Breast epithelium (tissue), 4 donors: ENCODE data around the gene EIF4G3. TPM values are rescaled to one million over a fixed set of nuclear protein-coding genes. Genes with fewer than 3 reads are reported as not detected.

ENCODE experiments used
- DNase-seq, 2 donors: peaks; one replicate each; pipeline ENCODE4 v3.0.0-alpha.2; 2019; ENCODE audit warnings: low spot score in 2 of 2
- H3K27ac ChIP-seq, 2 donors: fragments of 200-600 bp; sonication (generic) in 1 of 2; one replicate each; pipeline ENCODE4 v1.5.1; 2016 to 2019; ENCODE audit warnings: mild to moderate bottlenecking in 1 of 2
- H3K27me3 ChIP-seq, 2 donors: fragments of 200-600 bp; sonication (generic) in 1 of 2; one replicate each; pipeline versions ENCODE4 v1.5.1 to v1.6.0; 2017 to 2019; ENCODE audit warnings: control low read depth in 1 of 2, mild to moderate bottlenecking in 1 of 2
- H3K36me3 ChIP-seq: fragments of 200-600 bp; one replicate; pipeline ENCODE4 v1.5.1; 2019
- H3K4me1 ChIP-seq, 2 donors: fragments of 200-600 bp; sonication (generic); one replicate each; pipeline ENCODE4 v1.5.1; 2016 to 2019; ENCODE audit warnings: control low read depth in 1 of 2
- H3K4me3 ChIP-seq, 3 donors: fragments of 200-600 bp; sonication (generic); 1 replicate in 2 of 3; 2 replicates in 1 of 3; pipeline ENCODE4 v1.5.1; 2016 to 2019; ENCODE audit warnings: mild to moderate bottlenecking in 3 of 3, moderate library complexity in 2 of 3
- H3K9me3 ChIP-seq, 2 donors: fragments of 200-600 bp; sonication (generic) in 1 of 2; one replicate each; pipeline ENCODE4 v1.5.1; 2016 to 2019; ENCODE audit warnings: control low read depth in 1 of 2
- POLR2A ChIP-seq: fragments of 450-650 bp; IDR thresholded peaks from one replicate; pipeline ENCODE4 v1.6.1; 2016; ENCODE audit warnings: antibody characterized with exemption, mild to moderate bottlenecking, moderate library complexity
- POLR2AphosphoS5 ChIP-seq, 3 donors: sonication (generic); formaldehyde crosslinking; IDR thresholded peaks; one replicate each; pipeline ENCODE4 v1.6.1; 2017; ENCODE audit warnings: antibody characterized with exemption in 3 of 3
- intact Hi-C: fragments of 100-400 bp; cut with DNase I; formaldehyde crosslinking; loops from one replicate; pipeline ENCODE4 v1.15.1; 2023; ENCODE audit warnings: low total_unique reads
- total RNA-seq, 3 donors: library from RNA; depleted of rRNA; stranded (reverse); fragments of >200 nt; gene quantifications; one replicate each; pipeline ENCODE4 v1.1.0, GENCODE V29; 2016
- TF ChIP-seq, protein P1 (sequence below), 3 donors: fragments of 450-650 bp; IDR thresholded peaks; one replicate each; pipeline ENCODE4 v1.5.1; 2016 to 2017; ENCODE audit warnings: antibody characterized with exemption in 3 of 3, mild to moderate bottlenecking in 3 of 3, moderate library complexity in 3 of 3

The EIF4G3 gene
- total RNA-seq, 3 donors from 2014 or later, result 37.8 to 52.4 (median 50.8) TPM

DNA sequence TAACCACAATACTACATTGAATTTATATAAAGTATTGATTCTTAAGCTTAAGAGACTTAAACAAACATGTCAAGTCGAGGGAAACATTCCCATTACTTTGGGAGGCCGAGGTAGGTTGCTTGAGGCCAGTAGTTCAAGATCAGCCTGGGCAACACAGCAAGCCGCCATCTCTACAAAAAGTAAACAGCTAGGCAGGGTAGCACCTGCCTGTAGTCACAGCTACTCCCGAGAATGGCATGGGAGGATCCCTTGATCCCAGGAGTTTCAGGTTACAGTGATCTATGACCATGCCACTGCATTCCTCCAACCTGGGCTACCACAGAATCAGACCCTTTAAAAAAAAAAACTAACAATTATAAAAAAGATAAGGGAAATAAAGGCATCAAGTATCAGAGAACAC, 50.4 kb downstream of the EIF4G3 start:
- intact Hi-C loops, result no loop called here
- Histone ChIP-seq H3K4me3 (no peak overlapping the region), H3K27ac (no peak overlapping the region), H3K36me3 (no peaks in the 10 kb centered on the region), H3K9me3 (no peaks in the 10 kb centered on the region), H3K4me1 (no peaks in the 10 kb centered on the region), H3K27me3 (no peaks in the 10 kb centered on the region)
- TF ChIP-seq POLR2AphosphoS5 (IDR thresholded peaks at IDR 0.05) (no peak), POLR2A (no peak)
- TF ChIP-seq, protein P1, sequence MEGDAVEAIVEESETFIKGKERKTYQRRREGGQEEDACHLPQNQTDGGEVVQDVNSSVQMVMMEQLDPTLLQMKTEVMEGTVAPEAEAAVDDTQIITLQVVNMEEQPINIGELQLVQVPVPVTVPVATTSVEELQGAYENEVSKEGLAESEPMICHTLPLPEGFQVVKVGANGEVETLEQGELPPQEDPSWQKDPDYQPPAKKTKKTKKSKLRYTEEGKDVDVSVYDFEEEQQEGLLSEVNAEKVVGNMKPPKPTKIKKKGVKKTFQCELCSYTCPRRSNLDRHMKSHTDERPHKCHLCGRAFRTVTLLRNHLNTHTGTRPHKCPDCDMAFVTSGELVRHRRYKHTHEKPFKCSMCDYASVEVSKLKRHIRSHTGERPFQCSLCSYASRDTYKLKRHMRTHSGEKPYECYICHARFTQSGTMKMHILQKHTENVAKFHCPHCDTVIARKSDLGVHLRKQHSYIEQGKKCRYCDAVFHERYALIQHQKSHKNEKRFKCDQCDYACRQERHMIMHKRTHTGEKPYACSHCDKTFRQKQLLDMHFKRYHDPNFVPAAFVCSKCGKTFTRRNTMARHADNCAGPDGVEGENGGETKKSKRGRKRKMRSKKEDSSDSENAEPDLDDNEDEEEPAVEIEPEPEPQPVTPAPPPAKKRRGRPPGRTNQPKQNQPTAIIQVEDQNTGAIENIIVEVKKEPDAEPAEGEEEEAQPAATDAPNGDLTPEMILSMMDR (IDR thresholded peaks at IDR 0.05), result no peak
- DNase-seq, result no peak

DNA sequence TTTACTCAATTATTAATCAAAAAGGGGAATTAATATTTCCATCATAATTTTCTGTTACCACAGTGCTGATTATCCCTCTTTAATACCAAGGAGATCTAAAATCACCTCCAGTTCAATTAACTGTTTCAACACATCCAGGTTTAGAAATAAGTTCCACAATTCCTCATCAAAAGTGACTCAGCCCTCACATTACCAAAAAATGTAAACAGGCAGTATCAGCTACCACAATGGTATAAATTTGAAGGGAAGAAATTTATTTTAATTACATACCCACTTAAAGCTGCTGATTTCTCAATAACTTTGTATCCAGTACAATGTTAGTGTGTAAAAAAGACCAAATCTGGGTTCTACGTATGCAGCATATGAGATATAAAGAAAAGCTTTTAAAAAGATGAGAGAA, 51.9 kb downstream of the EIF4G3 start:
- Histone ChIP-seq H3K9me3 (no peaks in the 10 kb centered on the region), H3K27ac (no peak overlapping the region), H3K36me3 (no peaks in the 10 kb centered on the region), H3K4me1 (no peaks in the 10 kb centered on the region), H3K4me3 (no peak overlapping the region), H3K27me3 (no peaks in the 10 kb centered on the region)
- TF ChIP-seq POLR2A, result no peak
- no peak for TF ChIP-seq POLR2AphosphoS5 (IDR thresholded peaks at IDR 0.05)
- TF ChIP-seq, protein P1 (IDR thresholded peaks at IDR 0.05), result no peak
- no peak for DNase-seq
- intact Hi-C loops, result no loop called here

DNA sequence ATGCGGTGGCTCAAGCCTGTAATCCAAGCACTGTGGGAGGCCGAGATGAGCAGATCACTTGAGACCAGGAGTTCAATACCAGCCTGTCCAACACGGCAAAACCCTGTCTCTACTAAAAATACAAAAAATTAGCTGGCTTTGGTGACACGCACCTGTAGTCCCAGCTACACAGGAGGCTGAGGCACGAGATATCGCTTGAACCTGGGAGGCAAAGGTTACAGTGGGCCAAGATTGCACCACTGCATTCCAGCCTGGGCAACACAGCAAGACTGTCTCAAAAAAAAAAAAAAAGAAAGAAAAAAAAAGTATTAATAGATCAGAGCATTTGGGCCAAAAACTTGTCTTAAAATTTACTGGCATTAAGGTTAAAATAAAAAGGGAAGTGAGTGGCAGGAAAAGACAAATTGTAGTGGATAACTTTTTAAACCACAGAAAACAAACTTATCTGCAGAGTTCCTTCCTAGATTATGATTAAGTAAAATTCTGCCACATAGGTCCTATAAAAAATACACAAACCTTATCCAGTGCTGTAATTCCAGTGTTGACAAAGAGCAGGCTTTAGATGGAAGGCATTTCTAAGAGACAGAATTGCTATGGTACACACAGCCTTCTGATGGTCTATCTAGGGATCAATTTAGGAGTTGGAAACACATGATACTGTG, 53.3 kb downstream of the EIF4G3 start:
- Histone ChIP-seq H3K27ac (no peak overlapping the region), H3K4me1 (no peaks in the 10 kb centered on the region), H3K4me3 (no peak overlapping the region), H3K27me3 (no peaks in the 10 kb centered on the region), H3K9me3 (no peaks in the 10 kb centered on the region), H3K36me3 (no peaks in the 10 kb centered on the region)
- TF ChIP-seq, protein P1 (IDR thresholded peaks at IDR 0.05), result no peak
- no peak for TF ChIP-seq POLR2A
- intact Hi-C loops, result no loop called here
- DNase-seq, result no peak

DNA sequence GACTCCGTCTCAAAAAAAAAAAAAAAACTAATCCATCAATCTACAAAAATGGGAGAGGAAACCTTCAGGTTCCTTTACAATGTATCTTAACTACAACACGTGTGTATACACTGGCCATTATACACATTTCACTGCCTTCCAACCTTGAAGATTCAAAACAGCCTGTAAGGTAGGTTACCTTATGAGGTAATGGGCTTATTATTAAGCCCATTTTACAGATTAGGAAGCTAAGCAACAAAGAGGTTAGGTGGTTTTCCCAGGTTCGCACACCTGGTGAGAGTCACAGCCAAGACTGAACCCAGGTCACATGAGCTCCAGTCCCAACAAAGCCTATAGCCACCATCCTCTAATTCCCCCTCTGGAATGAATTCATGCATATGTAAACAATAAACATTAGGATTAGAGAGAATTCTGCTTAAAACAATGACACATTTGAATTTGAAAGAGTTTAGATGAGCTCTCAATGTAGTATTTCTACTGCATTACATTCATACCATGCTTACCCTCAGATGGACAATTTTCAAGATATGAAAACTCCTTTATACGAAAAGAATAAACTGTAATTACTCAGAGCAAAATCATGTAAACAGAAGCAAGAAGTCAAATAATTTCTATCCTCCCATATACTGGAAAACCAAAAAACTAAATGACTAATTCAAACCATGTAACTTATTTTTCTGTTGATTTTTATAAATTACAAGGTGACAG, 54.8 kb downstream of the EIF4G3 start:
- H3K4me3 ChIP-seq, result no peak overlapping the region
- H3K9me3 ChIP-seq, result no peaks in the 10 kb centered on the region
- no peak overlapping the region for H3K27ac ChIP-seq
- no peaks in the 10 kb centered on the region for H3K36me3 ChIP-seq
- H3K27me3 ChIP-seq, result no peaks in the 10 kb centered on the region
- DNase-seq, result no peak
- TF ChIP-seq POLR2A, result no peak
- no peak for TF ChIP-seq POLR2AphosphoS5 (IDR thresholded peaks at IDR 0.05)
- TF ChIP-seq, protein P1 (IDR thresholded peaks at IDR 0.05), result no peak
- no peaks in the 10 kb centered on the region for H3K4me1 ChIP-seq
- intact Hi-C loops, result no loop called here

DNA sequence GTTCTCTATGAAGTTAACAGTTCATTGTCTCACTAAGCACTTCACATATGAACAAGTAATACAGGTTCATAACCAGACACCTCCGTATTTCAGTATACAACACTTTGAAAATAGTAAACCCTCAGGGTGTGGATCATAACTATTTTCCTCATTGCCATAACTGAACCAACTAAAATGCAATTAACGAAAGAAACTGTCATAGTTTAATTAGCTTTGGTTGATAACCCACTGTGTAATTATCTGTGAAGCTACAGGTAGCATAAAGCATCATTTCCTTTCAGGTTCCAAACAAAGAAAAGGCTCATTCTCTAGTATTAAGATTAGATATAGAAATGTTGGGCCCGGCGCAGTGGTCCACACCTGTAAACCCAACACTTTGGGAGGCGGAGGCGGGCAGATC, 58.5 kb downstream of the EIF4G3 start:
- Histone ChIP-seq H3K27me3 (no peaks in the 10 kb centered on the region), H3K9me3 (no peaks in the 10 kb centered on the region), H3K27ac (no peak overlapping the region), H3K36me3 (no peaks in the 10 kb centered on the region), H3K4me3 (no peak overlapping the region), H3K4me1 (no peaks in the 10 kb centered on the region)
- no peak for DNase-seq
- TF ChIP-seq, protein P1 (IDR thresholded peaks at IDR 0.05), result no peak
- no peak for TF ChIP-seq POLR2A
- no peak for TF ChIP-seq POLR2AphosphoS5 (IDR thresholded peaks at IDR 0.05)
- intact Hi-C loops, result no loop called here
